Skin epidermis (tissue), 12 donors: ENCODE measurements around the gene GPR155.
"Not testable (repeated sequence)": the region's sequence is repeated elsewhere in the genome, so short reads cannot be mapped to it uniquely, and the experiment has no call there.

Experiments used
- H3K27ac ChIP-seq, 21 experiments: fragments of 200-600 bp; sonication (generic) in 11 of 21; one replicate each; pipeline ENCODE4 v1.5.0; 2020; ENCODE audit warnings: mild to moderate bottlenecking in 3 of 21, inconsistent platforms in 2 of 21, moderate library complexity in 2 of 21
- H3K4me3 ChIP-seq, 7 experiments: fragments of 200-600 bp; sonication (generic) in 2 of 7; one replicate each; pipeline ENCODE4 v1.5.0; 2020; ENCODE audit warnings: inconsistent platforms in 2 of 7, mild to moderate bottlenecking in 2 of 7, moderate library complexity in 1 of 7

The GPR155 gene

DNA sequence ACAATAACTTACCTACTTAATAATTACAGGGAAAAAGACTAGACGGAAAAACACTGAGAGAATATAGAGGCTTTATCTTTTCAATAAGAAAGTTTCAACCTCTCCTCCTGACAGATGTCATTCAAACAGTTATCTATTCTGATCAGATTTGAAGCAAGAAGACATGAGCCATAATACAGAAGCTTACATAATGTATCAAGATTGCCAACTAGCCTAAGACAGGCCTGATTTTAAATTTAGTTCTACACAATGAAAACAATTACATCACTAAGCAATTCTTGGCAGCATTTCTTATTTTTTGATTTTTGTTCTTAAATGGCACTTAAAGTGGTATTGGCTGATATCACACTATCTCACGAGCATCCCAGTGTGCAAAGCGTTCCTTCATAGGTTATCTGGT, 41.6 kb downstream of the GPR155 start:
- no peak overlapping the region for H3K27ac ChIP-seq
- no peak overlapping the region for H3K4me3 ChIP-seq

DNA sequence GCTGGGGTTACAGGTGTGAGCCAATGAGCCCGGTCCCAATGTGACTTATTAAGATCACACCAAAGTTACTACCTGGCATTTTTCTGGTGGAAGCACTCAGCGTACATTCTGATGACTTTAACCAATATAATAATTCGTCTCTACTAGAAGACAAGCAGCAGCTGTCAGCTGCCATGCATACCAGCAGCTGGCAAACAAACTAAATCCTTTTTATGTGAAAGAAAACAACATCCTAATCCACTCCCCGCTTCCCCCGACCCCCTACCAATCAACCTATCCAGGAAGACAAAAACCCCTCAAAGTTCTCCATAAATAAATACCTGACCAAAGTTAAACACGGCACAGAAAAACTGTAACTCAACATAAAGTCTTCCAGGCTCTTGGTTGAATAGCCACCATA, 42.1 kb downstream of the GPR155 start:
- no peak overlapping the region for H3K27ac ChIP-seq
- H3K4me3 ChIP-seq = no peak overlapping the region

DNA sequence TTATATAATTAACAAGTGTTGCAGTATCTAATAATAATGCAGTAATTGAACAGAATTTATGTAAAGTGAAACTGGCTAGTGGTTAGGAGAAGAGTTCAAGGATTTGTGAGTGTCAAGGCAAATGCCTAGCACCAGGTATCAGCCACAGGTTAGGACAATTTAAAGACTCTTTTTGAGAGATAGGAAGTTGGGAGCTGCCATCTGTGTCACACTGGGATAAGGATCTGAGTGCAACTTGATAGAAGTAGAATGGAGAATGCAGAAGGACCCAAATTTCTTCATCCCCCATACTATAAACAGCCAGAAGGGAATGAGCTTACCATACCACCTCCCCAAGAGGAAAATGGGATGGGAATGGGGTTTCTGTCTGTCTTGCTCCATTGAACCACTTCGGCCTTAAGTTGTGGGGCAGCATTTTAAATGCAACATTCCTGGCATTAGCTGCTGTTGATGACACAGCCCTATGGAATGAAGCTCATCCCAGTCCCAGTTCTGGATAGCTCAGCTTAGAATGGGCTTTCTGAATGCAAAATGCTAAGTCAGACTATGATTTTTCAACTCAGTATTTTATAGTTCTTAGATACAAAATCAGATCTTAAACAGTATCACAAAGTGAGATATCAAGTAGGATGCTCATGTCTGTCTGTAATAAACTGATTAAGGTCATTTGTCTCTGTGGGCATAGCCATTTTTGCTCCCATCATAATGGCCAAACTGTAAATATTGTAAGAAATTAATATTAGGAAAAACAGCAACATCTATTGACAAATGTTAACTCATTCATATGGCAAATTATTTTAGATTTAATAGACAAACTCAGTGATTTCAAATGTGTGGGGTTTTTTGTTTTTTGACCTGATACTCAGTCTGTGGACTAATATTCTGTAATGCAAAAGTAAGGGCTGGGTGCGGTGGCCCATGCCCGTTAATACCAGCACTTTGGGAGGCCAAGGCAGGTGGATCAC, 44.0 kb downstream of the GPR155 start:
- no peak overlapping the region for H3K27ac ChIP-seq
- no peak overlapping the region for H3K4me3 ChIP-seq

DNA sequence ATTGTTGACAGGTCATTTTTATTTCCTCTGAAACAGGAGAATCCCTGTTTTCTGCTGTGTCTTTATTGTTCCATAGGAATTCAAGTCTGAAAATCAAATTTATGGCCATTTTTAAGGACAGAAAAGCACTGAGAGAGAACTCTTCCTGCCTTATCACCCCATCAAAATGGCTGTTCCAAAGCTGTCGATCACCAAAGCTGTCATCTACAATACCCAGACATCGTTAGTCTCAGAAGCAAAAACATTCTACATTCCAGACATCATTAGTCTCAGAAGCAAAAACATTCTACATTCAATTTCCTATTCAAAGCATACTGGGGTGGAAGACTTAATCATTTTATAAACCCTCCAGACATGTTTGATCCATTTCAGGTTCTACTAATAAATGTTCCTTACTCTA, 46.9 kb downstream of the GPR155 start:
- H3K4me3 ChIP-seq = no peak overlapping the region
- H3K27ac ChIP-seq = no peak overlapping the region

DNA sequence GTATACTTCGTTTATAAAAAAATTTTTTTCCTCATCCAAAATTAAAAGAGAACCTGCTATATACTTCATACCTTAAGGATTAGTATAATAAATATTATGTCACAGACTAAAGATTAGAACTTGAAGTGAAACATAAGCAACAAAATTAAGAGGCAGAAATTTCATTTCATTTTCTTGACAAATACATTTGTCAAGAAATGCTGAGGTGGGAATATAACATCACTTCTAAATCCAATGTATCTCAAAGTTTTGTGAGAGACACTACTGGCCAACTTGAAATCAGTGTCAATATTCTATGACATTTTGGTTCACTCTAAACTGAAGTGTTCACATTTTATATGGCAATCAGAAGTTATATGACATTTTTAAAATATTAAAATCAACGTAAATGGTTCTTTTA, 47.5 kb downstream of the GPR155 start:
- H3K4me3 ChIP-seq = no peak overlapping the region
- no peak overlapping the region for H3K27ac ChIP-seq

DNA sequence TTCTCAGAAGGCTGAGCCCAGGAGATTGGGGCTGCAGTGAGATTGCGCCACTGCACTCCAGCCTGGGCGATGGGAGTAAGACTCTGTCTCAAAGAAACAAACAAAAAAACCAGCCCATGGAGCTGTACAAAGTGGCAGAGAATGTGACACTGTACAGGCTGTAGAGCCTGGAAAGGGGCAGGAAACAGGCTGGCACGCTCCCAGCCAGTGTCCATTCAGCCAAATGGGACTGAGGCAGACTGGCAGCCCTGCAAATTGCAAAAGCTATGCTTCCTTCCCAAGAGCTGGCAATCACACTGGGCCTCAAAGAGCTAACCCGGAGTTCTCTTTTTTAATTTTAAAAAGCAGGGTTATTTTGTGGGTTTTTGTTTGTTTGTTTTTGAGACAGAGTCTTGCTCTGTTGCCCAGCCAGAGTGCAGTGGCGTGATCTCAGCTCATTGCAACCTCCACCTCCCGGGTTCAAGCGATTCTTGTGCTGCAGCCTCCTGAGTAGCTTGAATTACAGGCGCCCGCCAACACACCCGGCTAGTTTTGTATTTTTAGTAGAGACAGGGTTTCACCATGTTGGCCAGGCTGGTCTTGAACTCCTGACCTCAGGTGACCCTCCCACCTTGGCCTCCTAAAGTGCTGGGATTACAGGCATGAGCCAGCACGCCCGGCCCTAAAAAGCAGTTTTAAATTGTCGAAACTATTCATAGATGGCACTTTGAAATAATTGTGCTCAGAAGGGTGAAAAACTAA, 48.5 kb downstream of the GPR155 start:
- no peak overlapping the region for H3K4me3 ChIP-seq
- H3K27ac ChIP-seq = no peak overlapping the region

DNA sequence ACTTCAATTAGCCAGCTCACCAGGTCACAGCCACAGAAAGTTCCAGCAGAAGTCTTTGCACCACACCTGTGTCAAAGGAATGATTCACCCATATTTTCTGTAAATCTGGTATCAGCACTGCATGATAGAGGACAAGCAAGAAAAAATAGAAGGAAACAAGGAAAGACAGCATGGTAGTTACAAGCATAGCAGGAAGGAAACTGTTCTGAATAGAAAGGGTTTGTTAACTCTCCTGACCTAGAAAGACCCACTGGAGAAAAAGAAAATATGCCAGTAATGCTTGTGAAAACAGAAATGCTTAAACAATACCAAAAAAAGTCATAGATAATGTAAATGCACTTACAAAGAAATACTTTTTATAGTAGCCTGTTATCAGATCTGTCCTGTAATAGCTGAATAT, 50.5 kb downstream of the GPR155 start:
- Histone ChIP-seq H3K4me3 (no peak overlapping the region), H3K27ac (no peak overlapping the region)

DNA sequence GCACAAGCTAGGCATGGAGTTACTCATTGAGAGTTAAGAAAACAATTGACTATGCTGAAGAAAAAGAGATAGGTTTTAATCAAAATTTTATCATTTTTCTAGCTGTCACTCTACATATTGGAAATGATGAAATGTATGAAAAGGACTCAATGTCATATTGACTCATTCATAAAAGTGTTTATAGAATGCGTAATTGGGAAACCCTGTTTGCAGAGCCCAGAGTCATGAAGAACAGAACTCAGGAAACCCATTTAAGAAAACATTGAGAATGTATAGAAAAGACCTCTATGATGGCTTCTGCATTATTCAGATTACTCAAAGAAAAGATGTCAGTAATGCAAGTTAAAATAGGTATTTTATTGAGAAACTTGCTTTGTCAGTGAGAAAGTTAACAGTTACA, 54.9 kb downstream of the GPR155 start:
- Histone ChIP-seq H3K27ac (no peak overlapping the region), H3K4me3 (no peak overlapping the region)

DNA sequence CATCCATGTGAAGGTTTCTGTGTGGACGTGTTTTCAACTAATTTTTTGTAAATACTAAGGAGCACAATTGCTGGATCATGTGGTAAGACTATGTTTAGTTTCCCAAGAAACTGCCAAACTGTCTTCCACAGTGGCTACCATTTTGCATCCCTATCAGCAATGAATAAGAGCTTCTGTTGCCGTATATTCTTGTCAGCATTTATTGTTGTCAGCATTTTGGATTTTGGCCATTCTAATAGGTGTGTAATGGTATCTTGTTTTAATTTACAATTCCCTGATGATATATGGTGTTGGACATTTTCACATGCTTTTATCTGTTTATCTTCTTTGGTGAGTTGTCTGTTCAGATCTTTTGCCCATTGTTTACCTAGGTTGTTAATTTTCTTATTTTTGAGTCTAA, 56.8 kb downstream of the GPR155 start:
- no peak overlapping the region for H3K27ac ChIP-seq
- no peak overlapping the region for H3K4me3 ChIP-seq

DNA sequence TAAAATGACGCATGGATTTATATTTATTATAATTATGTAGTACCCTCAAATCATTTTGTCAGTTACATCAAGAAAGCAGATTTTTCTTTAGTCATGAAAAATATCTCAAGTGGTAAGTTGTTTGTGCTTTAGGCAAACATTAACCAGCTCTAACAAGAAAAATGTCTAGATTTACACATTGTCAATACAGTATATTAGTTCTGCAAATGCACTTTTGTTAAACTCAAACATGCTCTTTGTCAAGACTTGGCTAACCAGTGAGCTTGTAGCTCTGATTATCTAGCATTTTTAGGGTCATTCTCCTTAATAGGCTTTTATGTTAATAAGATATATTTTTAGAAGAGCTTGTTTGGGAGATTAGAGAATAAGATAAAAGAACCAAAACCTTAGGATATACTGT, 58.6 kb downstream of the GPR155 start:
- Histone ChIP-seq H3K27ac (no peak overlapping the region), H3K4me3 (no peak overlapping the region)

DNA sequence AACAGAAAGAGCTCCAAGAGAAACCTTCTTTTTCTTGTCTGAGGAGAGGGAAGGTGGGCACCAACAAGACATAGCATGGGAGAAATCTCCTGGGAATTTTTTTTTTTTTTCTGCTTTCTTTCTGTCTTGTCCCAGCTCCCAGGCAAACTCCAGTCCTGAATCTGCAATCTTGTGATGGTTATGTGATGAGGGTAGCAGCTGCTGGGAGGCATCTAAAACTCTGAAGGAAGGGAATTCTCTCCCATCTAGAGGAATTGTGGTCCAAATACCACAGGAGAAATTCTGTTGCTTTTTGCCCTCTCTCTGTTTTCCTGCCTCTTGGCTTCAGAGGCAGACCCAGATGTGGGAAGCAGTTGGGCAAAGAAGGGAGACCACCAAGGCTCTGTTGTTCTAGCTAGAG, 74.6 kb downstream of the GPR155 start:
- Histone ChIP-seq H3K4me3 (no peak overlapping the region), H3K27ac (no peak overlapping the region)

DNA sequence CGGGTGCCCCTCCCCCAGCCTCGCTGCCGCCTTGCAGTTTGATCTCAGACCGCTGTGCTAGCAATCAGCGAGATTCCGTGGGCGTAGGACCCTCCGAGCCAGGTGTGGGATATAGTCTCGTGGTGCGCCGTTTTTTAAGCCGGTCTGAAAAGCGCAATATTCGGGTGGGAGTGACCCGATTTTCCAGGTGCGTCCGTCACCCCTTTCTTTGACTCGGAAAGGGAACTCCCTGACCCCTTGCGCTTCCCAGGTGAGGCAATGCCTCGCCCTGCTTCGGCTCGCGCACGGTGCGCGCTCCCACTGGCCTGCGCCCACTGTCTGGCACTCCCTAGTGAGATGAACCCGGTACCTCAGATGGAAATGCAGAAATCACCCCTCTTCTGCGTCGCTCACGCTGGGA, 76.8 kb downstream of the GPR155 start:
- not testable (repeated sequence) for H3K4me3 ChIP-seq, H3K27ac ChIP-seq

DNA sequence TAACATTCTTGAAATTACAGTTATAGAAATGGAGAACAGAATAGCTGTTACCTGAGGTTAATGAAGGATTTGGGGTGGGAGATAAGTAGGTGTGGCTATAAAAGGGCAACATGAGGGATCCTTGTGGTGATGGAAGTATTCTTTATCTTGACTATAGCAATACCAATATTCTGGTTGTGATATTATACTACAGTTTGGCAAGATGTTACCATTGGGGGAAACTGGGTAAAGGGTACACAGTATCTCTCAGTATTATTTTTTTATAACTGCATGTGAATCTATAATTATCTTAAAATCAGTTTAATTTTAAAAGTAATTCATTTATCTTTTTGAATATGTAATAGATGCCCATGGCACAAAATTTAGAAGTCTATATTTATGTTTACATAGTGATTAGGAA, 83.2 kb downstream of the GPR155 start:
- no peak overlapping the region for H3K4me3 ChIP-seq
- no peak overlapping the region for H3K27ac ChIP-seq

DNA sequence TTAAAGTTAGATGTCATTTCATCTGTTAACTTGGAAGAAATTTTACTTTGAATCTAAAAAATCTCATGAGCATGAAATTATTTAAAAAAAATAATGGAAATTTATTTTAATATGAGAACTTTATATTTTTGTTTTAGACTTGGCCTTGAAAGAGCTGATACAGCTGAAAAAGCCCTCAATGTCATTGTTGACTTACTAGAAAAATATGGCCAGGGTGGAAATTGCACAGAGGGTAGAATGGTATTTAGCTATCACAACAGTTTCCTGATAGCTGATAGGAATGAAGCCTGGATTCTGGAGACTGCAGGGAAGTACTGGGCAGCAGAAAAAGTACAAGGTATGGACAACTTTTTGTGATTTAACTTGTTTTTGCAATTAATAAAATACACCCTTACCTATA, 86.0 kb downstream of the GPR155 start:
- Histone ChIP-seq H3K4me3 (no peak overlapping the region), H3K27ac (no peak overlapping the region)

DNA sequence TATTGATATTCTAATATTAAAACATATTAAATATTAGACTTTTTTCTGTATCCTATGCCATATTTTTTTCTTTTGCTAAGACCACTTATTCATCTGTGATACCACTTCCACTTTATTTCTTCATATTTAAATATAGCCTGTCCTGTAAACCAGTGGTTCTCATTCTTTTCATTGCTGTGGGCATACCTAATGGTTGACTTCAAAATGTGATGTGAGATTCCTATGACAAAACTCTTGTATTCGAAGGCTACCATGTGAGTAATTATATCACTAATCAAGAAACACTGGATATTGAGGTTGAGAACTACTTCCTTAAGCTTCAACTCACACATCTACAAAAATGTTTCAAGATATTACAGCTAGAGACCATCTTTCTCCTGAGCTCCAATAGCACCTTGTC, 87.7 kb downstream of the GPR155 start:
- Histone ChIP-seq H3K27ac (no peak overlapping the region), H3K4me3 (no peak overlapping the region)

DNA sequence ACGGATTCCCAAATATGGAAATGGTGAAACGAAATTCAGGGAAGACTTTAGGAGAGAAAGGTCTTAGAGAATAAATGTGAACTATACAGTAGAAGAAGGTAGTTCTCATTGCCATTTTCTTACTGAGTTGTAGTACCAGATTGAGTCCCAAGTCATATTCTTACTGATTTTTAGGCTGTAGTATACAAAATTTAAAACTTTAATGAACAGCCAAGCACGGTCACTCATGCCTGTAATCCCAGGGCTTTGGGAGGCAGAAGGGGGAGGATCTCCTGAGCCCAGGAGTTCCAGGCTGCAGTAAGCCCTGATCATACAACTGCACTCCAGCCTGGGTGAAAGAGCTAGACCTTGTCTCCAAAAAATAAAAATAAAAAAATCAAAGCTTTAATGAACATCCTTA, 89.1 kb downstream of the GPR155 start:
- Histone ChIP-seq H3K4me3 (no peak overlapping the region), H3K27ac (no peak overlapping the region)

DNA sequence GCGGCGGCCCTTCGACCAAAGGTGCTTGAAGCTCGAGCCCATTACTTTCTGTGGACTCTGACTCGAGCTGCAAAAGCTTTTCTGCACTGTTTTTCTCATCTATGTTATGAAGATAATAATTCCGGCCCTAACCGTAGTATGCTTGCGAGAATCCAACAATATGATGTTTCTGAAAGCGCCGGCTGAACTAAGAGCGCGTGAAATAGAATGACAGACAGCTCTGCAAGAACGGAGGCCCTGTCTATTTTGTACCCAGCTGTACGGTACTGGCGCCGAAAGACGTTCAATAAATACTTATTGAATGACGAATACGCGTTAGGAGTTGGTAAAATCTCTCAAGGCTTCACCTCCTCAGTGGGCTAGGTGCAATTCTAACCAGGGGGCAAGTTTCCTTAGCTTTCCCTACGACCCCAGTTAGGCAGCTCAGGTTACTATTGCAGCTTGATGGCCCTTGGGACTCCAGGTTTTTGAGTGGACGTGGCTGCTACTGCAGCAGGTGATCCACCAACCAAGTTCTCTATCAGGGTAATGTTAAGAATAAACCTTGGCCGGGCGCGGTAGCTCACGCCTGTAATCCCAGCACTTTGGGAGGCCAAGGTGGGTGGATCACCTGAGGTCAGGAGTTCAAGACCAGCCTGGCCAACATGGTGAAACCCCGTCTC, 90.7 kb downstream of the GPR155 start:
- H3K4me3 ChIP-seq = peak overlapping the region; percentile 71 to 96 (median 89)
- peak overlapping the region in 20 of 21 experiments; percentile 69 to 93 (median 84) for H3K27ac ChIP-seq

DNA sequence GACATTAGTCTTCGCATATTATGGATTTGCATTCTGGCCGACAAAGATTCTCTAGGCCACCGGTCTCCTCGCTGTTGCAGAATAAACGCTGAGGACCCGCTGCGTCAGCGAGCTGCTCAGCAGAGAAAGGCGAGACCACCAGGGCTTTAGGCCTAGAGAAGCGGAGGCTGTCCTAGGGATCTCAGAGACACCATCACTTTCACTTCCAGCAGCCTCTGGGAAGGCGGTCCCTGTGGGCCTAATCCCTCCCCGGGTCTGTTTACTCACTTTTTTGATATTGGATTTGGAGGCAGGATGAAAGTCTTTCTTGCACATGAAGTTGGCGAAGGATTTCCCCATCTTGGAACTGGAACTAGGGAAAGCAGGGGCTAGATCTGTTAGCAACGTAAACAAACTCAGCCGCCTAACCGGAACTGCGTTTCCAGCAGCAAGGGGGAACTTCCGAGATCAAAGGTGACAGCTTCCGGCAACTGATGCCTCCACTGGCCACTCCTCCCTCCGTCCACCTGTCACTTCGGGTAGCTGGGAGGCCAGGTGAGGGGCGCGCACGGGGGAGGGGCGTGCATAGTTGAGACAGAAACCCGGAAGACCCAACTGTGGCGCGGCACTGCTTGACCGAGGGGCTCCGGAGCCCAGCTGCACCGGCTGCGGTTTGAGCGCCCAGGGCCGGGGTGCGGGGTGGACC, 91.4 kb downstream of the GPR155 start, which contains the start of gene SCRN3:
SCRN3 (plus strand) TSS at position 447 of the 685 bp plus-strand sequence. CDS start 2,554 bp downstream, outside the sequence.
- Histone ChIP-seq H3K4me3 (peak within 1 kb of the TSS; percentile 71 to 96 (median 89)), H3K27ac (peak within 1 kb of the TSS in 20 of 21 experiments; percentile 69 to 93 (median 84))

DNA sequence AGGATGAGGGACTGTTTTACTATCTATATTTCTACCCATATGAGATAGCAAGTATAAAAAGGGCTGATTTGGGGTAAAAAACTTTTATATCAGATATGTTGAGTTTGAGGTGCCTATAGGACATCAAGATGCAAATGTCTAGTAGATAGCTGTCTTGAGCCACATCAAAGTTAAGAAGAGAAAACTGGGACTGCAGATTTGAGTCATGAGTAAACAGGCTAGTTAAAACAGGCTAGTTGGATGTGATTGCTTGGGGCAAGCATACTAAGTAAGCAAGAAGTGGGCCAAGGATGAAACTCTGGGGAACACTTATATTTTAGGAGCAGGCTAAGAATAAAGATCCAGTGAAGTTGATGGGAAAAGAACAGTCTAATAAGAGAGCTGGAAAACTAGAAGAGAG, 94.1 kb downstream of the GPR155 start:
- no peak overlapping the region for H3K27ac ChIP-seq
- no peak overlapping the region for H3K4me3 ChIP-seq

DNA sequence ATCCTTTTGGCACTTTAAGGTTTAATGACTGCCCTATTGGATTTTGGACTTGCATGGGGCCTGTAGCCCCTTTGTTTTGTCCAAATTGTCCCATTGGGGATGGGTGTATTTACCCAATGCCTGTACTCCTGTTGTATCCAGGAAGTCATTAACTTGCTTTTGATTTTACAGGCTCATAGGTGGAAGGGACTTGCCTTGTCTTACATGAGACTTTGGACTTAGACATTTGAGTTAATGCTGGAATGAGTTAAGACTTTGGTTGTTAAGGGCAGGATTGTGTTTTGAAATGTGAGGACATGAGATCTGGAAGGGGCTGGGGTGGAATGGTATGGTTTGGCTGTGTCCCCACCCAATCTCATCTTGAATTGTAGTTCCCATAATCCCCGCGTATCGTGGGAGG, 96.5 kb downstream of the GPR155 start:
- not testable (repeated sequence) for H3K4me3 ChIP-seq, H3K27ac ChIP-seq
